ENCODE measurements around the gene FANCM.

DNA sequence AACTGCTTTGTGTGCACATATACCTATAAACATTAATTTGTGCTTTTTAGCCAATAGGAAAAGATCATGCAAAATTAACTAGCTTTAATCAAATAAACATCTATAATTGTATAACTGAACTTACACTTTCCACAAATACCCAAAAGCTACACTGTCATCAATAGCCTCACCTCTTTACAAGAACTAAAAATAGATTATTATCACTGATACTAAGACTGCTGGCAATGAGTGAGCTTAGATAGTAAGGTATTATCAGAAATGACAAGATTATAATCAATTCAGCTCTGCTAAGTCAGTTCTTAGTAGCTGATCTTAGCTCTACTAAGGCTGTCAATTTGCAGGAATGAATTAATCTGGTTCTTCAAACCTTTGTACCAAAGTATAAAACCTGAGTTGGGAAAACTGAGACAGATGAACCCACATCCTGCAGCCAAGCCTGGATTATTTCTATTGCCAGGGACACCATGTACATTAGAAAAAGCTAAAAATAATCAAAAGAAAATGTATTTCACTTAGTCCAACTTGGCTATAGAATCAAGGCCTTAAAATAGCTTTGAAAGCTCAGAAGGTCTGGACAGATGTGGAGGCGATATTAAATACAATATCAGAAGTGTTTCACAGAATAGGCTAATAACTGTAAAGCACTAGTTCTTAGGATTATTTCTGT lies 6.6 kb upstream of the FANCM start:
- TF ChIP-seq POLR2A (IDR thresholded peaks at IDR 0.05; ENCODE audit: low read length), result no peak
- no peak for TF ChIP-seq GATA1 (IDR thresholded peaks at IDR 0.05; ENCODE audit: low read depth, low read length)
